COR-L47 (cell line): Measurements from ENCODE around the gene CARM1.
"Not testable (repeated sequence)": the region's sequence is repeated elsewhere in the genome, so short reads cannot be mapped to it uniquely, and the experiment has no call there.

Experiments
- DNase-seq: peaks from one replicate; lab custom pipeline; 2025; lab: John Stamatoyannopoulos, UW

The CARM1 gene

GRCh38 chr19:10846500-10847202, 24.7 kb upstream of the CARM1 start:
- DNase-seq: no peak

- no peak for DNase-seq
These were observed 23.0 kb upstream of the CARM1 start, which contains the start of gene C19orf38 for GRCh38 chr19:10848230-10848856. Gene C19orf38 (plus strand): TSS chr19:10848415. CDS start chr19:10848509, 94 bp downstream.

- DNase-seq: no peak
These were observed 20.7 kb upstream of the CARM1 start for GRCh38 chr19:10850631-10851030.

- DNase-seq: no peak
These were observed 19.1 kb upstream of the CARM1 start for GRCh38 chr19:10852098-10852800.

GRCh38 chr19:10852941-10853340, 18.4 kb upstream of the CARM1 start:
- no peak for DNase-seq

- no peak for DNase-seq
These were observed 16.8 kb upstream of the CARM1 start for GRCh38 chr19:10854350-10855089.

- DNase-seq: no peak
These were observed 15.4 kb upstream of the CARM1 start for GRCh38 chr19:10855879-10856522.

GRCh38 chr19:10856899-10857298, 14.5 kb upstream of the CARM1 start:
- DNase-seq: not testable (repeated sequence)

GRCh38 chr19:10858204-10858828, 13.0 kb upstream of the CARM1 start:
- DNase-seq: no peak

GRCh38 chr19:10861103-10861651, 10.2 kb upstream of the CARM1 start:
- DNase-seq: no peak

GRCh38 chr19:10862561-10863106, 8.7 kb upstream of the CARM1 start:
- DNase-seq: no peak

GRCh38 chr19:10863107-10863717, 8.1 kb upstream of the CARM1 start:
- no peak for DNase-seq

GRCh38 chr19:10864538-10864899, 6.8 kb upstream of the CARM1 start:
- peak; percentile 60 for DNase-seq

- no peak for DNase-seq
These were observed 4.9 kb upstream of the CARM1 start for GRCh38 chr19:10866495-10866894.

- DNase-seq: no peak
These were observed 2.3 kb upstream of the CARM1 start for GRCh38 chr19:10868872-10869547.

GRCh38 chr19:10869872-10870311, 1.5 kb upstream of the CARM1 start:
- DNase-seq: not testable (repeated sequence)

GRCh38 chr19:10870501-10870954, 825 bp upstream of the CARM1 start:
- no peak for DNase-seq

- DNase-seq: no peak
These were observed 575 bp downstream of the CARM1 start for GRCh38 chr19:10871711-10872545.
